ENCODE measurements around the gene ANHX.

Gene ANHX

DNA sequence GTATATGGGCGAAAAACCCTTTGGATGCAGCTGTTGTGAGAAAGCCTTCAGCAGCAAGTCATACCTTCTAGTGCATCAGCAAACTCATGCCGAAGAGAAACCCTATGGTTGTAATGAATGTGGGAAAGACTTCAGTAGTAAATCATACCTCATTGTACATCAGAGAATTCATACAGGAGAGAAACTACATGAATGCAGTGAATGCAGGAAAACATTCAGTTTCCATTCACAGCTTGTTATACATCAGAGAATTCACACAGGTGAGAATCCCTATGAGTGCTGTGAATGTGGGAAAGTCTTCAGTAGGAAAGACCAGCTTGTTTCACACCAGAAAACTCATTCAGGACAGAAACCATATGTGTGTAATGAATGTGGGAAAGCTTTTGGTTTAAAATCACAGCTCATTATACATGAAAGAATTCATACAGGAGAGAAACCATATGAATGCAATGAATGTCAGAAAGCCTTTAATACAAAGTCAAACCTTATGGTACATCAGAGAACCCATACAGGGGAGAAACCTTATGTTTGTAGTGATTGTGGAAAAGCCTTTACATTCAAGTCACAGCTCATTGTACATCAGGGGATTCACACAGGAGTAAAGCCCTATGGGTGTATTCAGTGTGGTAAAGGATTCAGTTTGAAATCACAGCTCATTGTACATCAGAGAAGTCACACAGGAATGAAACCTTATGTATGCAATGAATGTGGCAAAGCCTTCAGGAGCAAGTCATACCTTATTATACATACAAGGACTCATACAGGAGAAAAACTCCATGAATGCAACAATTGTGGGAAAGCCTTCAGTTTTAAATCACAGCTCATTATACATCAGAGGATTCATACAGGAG lies 33.0 kb downstream of the ANHX start:
- peak; percentile 34 for DNase-seq

DNA sequence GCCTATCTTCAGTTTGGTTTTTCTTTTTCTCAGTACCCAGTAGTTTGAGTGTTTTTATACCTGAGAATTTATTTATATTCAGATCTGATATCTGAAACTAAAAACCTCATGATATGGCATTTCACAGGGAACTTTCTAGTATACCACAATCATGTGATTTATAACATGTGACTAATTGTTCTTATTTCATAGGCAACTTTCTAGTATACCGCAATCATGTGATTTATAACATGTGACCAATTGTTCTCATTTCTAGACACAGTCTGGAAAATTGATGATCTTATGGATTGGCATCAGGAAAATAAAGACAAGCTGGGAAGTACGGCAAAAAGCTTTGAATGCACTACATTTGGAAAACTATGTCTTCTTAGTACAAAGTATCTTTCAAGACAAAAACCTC lies 33.8 kb downstream of the ANHX start:
- DNase-seq: no peak

DNA sequence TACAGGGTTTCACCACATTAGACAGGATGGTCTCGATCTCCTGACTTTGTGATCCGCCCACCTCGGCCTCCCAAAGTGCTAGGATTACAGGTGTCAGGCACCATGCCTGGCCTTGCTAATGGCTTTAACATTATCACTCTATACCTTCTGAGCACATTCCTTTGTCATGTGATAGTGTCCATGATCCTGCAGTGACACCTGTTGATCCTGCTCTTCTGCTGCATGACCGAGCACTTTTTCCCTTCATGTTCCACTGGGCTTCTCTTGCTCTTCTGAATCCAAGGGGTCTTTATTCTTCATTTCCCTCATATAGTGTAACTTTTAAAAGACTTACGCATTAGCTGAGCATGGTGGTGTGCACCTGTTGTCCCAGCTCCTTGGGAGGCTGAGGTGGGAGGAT lies 42.8 kb downstream of the ANHX start:
- DNase-seq: no peak

GRCh38 chr12:133190176-133190575 lies 45.5 kb downstream of the ANHX start:
- DNase-seq: no peak

GRCh38 chr12:133181238-133181959 lies 54.3 kb downstream of the ANHX start, which contains the start of gene ZNF268:
Gene ZNF268, plus strand, starts transcription at chr12:133181495. Its CDS starts 503 bp downstream, at chr12:133181998.
- DNase-seq: peak; percentile 98

DNA sequence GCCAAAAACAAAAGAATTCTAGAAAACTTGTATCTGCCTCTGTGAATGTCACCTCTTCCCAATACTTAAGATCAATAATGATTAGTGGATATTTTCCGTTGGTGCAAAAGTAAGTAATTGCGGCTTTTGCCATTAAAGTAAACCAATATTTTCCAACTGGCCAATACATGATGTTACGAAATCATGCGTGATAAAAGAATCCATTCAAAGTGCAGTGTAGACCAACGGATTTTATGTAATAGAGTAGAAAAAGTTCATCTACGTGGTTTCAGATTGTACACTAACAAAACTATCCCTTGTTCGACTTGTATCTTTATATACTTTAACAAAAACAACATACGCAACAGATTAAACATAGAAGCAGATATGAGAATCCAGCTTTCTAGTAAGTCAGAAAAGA lies 55.0 kb downstream of the ANHX start:
- no peak for DNase-seq

GRCh38 chr12:133174901-133175300 lies 60.8 kb downstream of the ANHX start:
- no peak for DNase-seq

DNA sequence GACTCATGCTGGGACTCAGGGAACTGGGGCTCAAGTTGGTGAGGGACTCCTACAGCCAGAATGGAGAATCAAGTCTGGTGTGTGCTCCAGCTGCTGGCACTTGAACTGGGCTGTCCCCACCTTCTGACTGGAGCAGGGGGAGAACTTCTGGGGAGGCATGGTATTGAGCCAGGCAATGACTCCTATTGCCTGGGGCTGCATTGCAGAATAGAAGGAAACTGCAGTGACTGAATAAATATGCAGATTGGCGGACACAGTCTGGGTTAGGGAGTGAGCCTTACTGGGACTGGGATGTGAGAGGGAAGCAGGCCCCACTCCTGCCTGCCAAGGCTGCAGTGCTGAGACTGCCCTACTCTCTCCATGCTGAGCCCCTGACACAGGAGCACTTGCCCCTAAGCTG lies 63.2 kb downstream of the ANHX start:
- DNase-seq: no peak
